ENCODE measurements around the gene SFTPB. TPM values are rescaled to one million over a fixed set of nuclear protein-coding genes. Genes with fewer than 3 reads are reported as not detected.
"Not testable (repeated sequence)": the region's sequence is repeated elsewhere in the genome, so short reads cannot be mapped to it uniquely, and the experiment has no call there.

Gene SFTPB
- total RNA-seq, 1 donor from 2014 or later = 11.5 TPM

DNA sequence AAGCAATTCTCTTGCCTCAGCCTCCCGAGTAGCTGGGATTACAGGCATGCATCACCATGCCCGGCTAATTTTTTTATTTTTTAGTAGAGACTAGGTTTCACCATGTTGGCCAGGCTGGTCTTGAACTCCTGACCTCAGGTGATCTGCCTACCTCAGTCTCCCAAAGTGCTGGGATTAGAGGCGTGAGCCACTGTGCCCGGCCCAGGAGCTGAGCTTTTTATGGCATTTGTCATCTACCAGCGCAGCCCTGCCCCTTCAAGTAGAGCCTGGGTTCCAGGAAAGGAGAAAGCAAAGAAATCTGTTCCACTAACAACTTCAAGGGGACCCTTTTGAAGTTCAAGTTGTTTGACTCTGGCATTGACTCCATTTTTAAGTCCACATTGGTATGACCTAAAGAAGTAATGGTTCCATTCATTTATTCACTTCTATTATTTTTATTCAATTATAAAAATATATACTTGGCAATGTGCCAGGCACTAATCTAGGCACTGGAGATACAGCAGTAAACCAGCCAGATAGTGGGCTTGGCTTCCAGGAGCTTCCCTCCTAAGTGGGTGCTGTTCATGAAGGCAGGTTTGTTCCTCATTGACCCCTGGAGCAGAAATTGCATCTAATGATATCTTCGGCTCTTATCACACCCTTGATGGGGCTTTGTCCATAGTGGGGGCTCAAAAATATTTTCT lies 8.0 kb upstream of the SFTPB start:
- DNase-seq (ENCODE audit: low spot score) = no peak

- no peak for DNase-seq (ENCODE audit: low spot score)
Observed at GRCh38 chr2:85675427-85675826, 7.4 kb upstream of the SFTPB start.

- no peak for DNase-seq (ENCODE audit: low spot score)
Observed at GRCh38 chr2:85674417-85674816, 6.4 kb upstream of the SFTPB start.

DNA sequence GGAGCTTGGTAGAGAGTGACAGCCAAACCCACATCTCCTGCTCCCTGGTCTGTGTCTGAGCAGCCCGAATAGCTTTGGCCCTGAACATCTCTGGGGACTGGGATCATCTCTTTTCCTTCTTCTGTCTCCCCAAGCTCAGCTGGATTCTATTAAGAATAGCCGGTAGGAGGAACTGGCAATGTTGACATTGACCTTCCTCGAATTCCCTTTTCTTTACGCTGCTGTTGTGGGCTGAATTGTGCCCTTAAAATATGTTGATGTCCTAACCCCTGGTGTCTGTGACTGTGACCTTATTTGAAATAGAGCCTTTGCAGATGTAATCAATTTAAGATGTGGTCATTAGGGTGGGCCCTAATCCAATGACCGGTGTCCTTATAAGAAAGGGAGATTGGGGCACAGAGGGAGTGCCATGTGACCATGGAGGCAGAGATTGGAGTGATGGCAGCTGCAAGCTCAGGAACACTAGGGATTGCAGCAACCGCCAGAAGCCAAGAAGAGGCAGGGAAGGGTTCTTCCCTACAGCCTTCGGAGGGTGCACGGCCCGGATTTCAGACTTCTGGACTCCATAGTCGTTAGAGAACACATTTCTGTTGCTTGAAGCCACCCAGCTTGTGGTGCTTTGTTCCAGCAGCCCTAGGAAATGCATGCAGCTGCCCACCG lies 5.8 kb upstream of the SFTPB start:
- DNase-seq (ENCODE audit: low spot score) = no peak

DNA sequence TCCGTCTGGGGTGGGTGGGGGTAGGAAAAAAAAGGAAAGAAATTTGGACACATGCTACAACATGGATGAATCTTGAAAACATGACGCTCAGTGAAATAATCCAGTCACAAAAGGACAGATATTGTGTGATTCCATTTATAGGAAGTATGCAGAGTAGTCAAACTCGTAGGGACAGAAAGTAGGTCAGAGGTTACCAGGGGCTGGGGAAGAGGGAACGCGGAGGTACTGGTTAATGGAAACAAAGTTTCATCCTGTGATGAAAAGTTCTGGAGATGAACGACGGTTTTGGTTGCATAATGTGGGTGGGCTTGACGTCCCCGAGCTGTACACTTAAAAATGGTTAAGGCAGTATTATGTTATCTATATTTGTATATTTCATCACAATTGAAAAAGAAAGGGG lies 4.5 kb upstream of the SFTPB start:
- no peak for DNase-seq (ENCODE audit: low spot score)

DNA sequence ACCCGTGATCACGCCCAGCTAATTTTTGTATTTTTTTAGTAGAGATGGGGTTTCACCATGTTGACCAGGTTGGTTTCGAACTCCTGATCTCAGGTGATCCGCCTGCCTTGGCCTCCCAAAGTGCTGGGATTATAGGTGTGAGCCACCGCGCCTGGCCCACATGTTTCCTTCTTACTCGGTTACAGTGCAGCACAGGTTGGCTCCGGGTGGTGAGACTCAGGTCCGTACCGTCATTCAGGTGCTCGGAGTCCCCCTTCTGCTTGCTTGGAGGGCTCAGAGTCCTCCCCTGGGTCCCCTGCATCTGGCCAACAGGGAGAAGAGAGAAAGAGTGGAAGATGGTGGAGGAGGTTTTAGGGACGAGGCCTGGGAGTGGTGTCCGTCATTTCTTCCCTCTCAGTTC lies 2.4 kb upstream of the SFTPB start:
- DNase-seq (ENCODE audit: low spot score) = not testable (repeated sequence)

GRCh38 chr2:85669549-85669948 lies 1.6 kb upstream of the SFTPB start:
- no peak for DNase-seq (ENCODE audit: low spot score)

GRCh38 chr2:85668857-85669142 lies 801 bp upstream of the SFTPB start:
- no peak for DNase-seq (ENCODE audit: low spot score)

DNA sequence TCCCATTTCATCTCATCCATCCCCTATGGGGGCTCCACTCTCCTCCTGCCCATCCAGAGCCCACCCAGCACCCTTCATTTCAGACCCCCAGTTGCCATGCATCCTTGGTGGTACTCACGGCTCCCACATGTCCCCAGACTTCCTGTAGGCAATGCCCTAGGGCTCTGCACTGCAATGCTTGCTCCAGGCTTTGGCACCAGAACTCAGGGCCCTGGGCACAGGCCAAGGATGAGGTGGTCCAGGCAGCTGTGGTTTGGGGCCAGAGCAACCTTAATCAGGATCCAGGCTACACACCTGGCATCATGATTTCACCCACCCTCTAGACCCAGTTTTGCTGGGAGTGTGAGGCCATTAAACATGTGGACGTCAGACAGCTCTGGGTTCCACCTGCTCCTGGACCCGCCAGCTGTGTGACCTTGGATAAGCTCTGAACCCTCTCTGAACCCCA lies 414 bp downstream of the SFTPB start:
- DNase-seq (ENCODE audit: low spot score) = no peak

DNA sequence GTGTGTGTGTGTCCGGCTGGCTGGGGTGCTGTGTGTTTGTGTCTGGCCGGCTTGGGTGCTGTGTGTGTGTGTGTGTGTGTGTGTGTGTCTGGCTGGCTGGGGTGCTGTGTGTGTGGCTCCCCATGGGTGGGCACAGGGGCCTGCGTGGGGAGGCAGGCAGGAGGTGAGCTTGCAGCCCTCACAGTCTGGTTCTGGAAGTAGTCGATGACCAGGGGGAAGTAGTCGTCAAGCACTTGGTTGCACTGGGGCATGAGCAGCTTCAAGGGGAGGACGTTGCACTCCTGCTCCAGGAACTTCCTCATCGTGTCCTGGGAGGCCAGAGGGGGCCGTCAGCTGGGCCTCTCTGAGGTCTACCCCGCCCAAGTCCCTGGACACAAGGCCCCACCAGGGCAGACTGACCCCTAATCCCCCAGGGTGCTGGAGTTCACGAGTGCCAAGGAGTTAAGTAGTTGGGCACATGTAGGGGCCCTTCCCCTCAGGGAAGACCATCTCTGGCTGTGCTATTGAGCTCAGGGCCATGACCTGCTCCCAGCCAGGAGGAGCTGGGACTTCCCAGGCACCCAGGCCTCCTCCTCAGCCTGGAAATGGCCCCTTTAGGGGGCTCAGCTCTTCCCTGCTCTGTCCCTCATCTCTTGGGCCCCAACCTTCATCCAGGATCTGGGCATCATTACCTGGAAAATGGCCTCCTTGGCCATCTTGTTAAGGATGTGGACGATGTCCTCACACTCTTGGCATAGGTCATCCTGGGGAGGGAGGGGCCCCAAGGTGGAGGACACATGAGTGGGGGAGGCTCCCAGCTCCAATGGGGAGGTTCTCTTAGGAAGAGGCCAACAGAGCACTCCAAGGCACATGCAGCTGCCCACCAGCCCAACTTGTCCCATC lies 1.3 kb downstream of the SFTPB start:
- DNase-seq (ENCODE audit: low spot score) = no peak

DNA sequence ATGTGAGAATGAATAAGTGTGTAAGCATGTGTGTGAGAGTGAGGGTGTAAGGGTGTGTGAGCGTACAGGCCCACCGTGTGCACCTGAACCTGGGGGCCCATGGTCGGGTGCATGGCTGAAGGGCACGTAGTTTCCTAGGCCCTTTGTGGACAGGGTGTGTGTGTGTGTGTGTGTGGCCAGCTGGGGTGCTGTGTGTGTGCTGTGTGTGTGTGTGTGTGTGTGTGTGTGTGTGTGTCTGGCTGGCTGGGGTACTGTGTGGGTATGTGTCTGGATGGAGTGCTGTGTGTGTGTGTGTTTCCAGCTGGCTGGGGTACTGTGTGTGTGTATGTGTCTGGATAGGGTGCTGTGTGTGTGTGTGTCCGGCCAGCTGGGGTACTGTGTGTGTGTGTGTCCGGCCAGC lies 2.0 kb downstream of the SFTPB start:
- DNase-seq (ENCODE audit: low spot score) = no peak

- no peak for DNase-seq (ENCODE audit: low spot score)
Observed at GRCh38 chr2:85665264-85665937, 2.6 kb downstream of the SFTPB start.

DNA sequence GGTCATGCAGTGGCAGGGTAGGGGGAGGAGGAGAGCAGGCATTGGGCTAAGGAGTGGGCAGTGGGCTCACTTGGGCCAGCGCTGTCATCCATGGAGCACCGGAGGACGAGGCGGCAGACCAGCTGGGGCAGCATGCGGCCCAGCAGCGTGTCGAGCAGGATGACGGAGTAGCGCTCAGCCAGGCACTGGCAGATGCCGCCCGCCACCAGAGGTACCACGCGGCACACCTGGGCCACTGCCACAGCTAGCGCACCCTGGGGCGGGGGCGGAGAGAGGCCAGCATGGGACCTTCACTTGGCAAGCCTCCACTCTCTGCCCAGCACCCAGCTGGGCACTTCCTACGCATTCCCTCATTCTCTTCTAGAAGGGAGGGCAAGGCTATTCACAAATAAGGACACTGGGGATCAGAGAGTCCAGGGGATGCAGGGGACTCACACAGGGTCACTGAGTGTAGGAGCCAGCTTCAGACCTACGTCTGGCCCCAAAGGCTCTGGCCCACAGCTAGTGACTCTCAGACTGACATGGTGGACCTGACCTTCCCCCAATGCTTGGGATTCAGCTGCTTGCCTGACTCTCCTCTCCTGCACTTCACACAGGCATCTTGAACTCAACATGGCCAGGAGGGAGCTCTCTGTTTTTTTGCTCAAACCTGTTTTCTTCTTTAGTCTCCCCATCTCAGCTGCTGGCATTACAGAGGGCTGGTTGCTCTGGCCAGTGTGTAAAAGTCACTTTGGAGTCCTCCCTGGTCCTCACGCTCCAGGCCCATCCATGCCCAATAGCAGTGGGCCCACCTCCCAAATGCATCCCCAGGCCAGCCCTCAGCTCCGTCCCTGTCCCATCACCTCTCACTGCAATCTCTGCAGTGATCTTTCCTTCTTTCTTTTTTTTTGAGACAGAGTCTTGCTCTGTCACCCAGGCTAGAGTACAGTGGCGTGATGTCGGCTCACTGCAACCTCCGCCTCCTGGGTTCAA lies 4.1 kb downstream of the SFTPB start:
- no peak for DNase-seq (ENCODE audit: low spot score)

DNA sequence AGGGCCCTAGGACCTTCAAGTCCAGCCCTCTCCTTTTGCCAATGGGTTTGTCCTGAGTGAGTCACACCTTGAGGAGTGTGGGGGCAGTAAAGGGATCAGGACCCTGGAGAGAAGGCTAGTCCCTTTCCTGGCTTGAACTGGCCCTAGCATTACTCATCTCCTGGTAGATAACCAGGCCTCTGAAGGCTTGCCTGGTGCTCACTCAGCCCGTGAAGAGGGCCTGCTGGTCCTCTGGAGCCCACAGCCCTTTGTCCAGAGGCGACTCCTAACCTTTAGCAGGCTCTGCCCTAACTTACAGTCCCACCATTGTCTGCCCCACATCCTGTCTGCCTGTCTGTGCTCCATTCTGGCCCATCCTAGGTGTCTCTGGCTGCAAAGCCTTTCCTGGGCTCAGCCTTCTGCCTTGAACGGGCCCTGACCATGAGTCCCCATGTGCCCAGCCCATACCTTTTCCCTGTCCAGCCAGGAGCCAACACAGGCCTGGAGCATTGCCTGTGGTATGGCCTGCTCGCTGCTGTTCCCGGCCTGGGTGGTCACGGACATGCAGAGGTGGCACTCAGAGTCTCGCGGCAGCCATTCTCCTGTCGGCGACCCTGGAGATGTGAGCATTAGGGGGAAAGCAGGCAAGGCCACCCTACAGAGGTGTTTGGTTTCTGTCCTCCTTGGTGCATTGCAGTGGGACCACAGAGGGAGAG lies 5.0 kb downstream of the SFTPB start:
- DNase-seq (ENCODE audit: low spot score) = no peak

- no peak for DNase-seq (ENCODE audit: low spot score)
Observed at GRCh38 chr2:85661139-85661858, 6.7 kb downstream of the SFTPB start.

DNA sequence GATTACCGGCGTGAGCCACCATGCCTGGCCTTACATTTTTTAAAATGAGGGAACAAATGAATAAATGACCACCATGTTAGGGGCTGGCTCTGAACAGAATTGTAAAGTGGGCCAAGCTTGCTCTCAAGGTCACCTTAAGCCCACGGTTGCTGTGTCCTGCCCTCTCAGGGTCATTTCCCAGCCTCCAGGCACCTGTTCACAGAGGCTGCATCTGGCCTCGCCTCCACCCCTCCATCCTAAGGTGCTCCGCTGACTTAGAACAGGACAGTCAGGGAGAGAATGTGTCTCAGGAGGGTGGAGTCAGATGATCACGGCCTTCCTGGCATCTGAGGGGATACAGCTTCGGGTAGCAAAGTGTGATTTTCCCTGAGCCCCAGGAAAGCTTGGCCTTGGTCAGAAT lies 7.3 kb downstream of the SFTPB start:
- DNase-seq (ENCODE audit: low spot score) = no peak

DNA sequence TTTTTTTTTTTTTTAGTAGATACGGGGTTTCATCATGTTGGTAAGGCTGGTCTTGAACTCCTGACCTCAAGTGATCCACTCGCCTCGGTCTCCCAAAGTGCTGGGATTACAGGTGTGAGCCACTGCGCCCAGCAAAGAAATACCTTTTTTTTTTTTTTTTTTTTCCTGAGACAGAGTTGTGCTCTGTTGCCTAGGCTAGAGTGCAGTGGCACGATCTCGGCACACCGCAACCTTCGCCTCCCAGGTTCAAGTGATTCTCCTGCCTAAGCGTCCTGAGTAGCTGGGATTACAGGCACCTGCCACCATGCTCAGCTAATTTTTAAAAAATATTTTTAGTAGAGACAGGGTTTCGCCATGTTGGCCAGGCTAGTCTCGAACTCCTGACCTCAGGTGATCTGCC lies 7.7 kb downstream of the SFTPB start:
- not testable (repeated sequence) for DNase-seq (ENCODE audit: low spot score)

GRCh38 chr2:85659324-85659981 lies 8.5 kb downstream of the SFTPB start:
- DNase-seq (ENCODE audit: low spot score) = no peak

DNA sequence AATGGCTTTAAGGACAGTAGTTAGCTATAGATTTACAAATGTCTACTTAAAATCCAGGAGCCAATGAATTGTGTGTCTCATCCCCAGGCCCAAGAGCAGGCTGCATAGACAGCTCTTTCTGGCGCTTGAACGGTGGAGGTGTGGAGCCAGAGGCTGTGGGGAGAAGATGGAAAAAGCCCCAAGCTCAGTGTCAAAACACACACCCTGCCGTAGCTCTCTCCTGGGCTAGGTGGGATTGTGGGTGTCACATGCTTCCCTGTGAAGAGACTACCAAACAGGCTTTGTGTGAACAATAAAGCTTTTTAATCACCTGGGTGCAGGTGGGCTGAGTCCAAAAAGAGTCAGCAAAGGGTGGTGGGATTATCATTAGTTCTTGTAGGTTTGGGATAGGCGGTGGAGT lies 10.6 kb downstream of the SFTPB start:
- not testable (repeated sequence) for DNase-seq (ENCODE audit: low spot score)

Data from mucosa of gallbladder (tissue), 1 donor.